ENCODE measurements around the gene FAM111B. TPM values are rescaled to one million over a fixed set of nuclear protein-coding genes. Genes with fewer than 3 reads are reported as not detected.
"Not testable (repeated sequence)": the region's sequence is repeated elsewhere in the genome, so short reads cannot be mapped to it uniquely, and the experiment has no call there.

Gene FAM111B
- polyA plus RNA-seq, 1 experiment, result 2.7 TPM

GRCh38 chr11:59088162-59088561, 18.9 kb upstream of the FAM111B start:
- CTCF ChIA-PET, result interaction anchor here (0.9 to 1.0 kb wide), 2 partner anchors 9 to 47 kb away, joined by 4 read pairs; no protein-coding TSS in a partner anchor
- no peak overlapping the region for H3K27ac ChIP-seq (ENCODE audit: low read depth, low read length)
- no peaks in the 10 kb centered on the region for H3K27me3 ChIP-seq (ENCODE audit: control insufficient read depth, insufficient read depth, low read length)
- H3K9me3 ChIP-seq (ENCODE audit: control insufficient read depth, insufficient read depth, low read length), result no peaks in the 10 kb centered on the region
- POLR2A ChIA-PET, result no interaction called here
- no peak for TF ChIP-seq CTCF (IDR thresholded peaks at IDR 0.05; ENCODE audit: low read depth, low read length)
- DNase-seq (ENCODE audit: low read depth, low spot score), result no peak
- no peak overlapping the region for H3K4me3 ChIP-seq (ENCODE audit: low read depth, low read length)

GRCh38 chr11:59093576-59093975, 13.5 kb upstream of the FAM111B start:
- H3K9me3 ChIP-seq (ENCODE audit: control insufficient read depth, insufficient read depth, low read length); H3K27me3 ChIP-seq (ENCODE audit: control insufficient read depth, insufficient read depth, low read length); H3K4me3 ChIP-seq (ENCODE audit: low read depth, low read length); POLR2A ChIA-PET; H3K27ac ChIP-seq (ENCODE audit: low read depth, low read length); DNase-seq (ENCODE audit: low read depth, low spot score): not testable (repeated sequence)
- CTCF ChIA-PET, result interaction anchor here (1.0 kb wide), 1 partner anchor 42 kb away, joined by 3 read pairs; no protein-coding TSS in a partner anchor

- POLR2A ChIA-PET; DNase-seq (ENCODE audit: low read depth, low spot score); H3K4me3 ChIP-seq (ENCODE audit: low read depth, low read length); H3K9me3 ChIP-seq (ENCODE audit: control insufficient read depth, insufficient read depth, low read length); H3K27ac ChIP-seq (ENCODE audit: low read depth, low read length); H3K27me3 ChIP-seq (ENCODE audit: control insufficient read depth, insufficient read depth, low read length): not testable (repeated sequence)
- CTCF ChIA-PET, result interaction anchor here (1.5 to 4.1 kb wide), 3 partner anchors 41 to 126 kb away, joined by 4 to 66 read pairs (median 58); no protein-coding TSS in a partner anchor
These were observed 11.8 kb upstream of the FAM111B start for GRCh38 chr11:59095225-59095624.

GRCh38 chr11:59095972-59096575, 11.0 kb upstream of the FAM111B start:
- H3K4me3 ChIP-seq (ENCODE audit: low read depth, low read length); DNase-seq (ENCODE audit: low read depth, low spot score); H3K9me3 ChIP-seq (ENCODE audit: control insufficient read depth, insufficient read depth, low read length); H3K27ac ChIP-seq (ENCODE audit: low read depth, low read length); POLR2A ChIA-PET: not testable (repeated sequence)
- H3K27me3 ChIP-seq (ENCODE audit: control insufficient read depth, insufficient read depth, low read length), result peaks cover 10% of the 10 kb centered on the region
- CTCF ChIA-PET, result interaction anchor here (0.5 to 4.1 kb wide), 6 partner anchors 14 to 126 kb away, joined by 4 to 66 read pairs (median 17); no protein-coding TSS in a partner anchor

- POLR2A ChIA-PET, result no interaction called here
- Histone ChIP-seq H3K27ac (ENCODE audit: low read depth, low read length) (no peak overlapping the region), H3K27me3 (ENCODE audit: control insufficient read depth, insufficient read depth, low read length) (peaks cover 13% of the 10 kb centered on the region), H3K4me3 (ENCODE audit: low read depth, low read length) (no peak overlapping the region), H3K9me3 (ENCODE audit: control insufficient read depth, insufficient read depth, low read length) (no peaks in the 10 kb centered on the region)
- DNase-seq (ENCODE audit: low read depth, low spot score), result peak; percentile 46
- TF ChIP-seq CTCF (IDR thresholded peaks at IDR 0.05; ENCODE audit: low read depth, low read length), result peak; percentile 78
- CTCF ChIA-PET, result interaction anchor here (0.6 to 4.1 kb wide), 20 partner anchors 9 to 1449 kb away, joined by 3 to 66 read pairs (median 6); partner anchors contain the start of genes FAM111A and FAM111B
These were observed 9.8 kb upstream of the FAM111B start for GRCh38 chr11:59097113-59097708.

- H3K27ac ChIP-seq (ENCODE audit: low read depth, low read length); H3K4me3 ChIP-seq (ENCODE audit: low read depth, low read length); POLR2A ChIA-PET; DNase-seq (ENCODE audit: low read depth, low spot score); H3K9me3 ChIP-seq (ENCODE audit: control insufficient read depth, insufficient read depth, low read length): not testable (repeated sequence)
- peaks cover 13% of the 10 kb centered on the region for H3K27me3 ChIP-seq (ENCODE audit: control insufficient read depth, insufficient read depth, low read length)
- CTCF ChIA-PET, result interaction anchor here (0.6 to 4.1 kb wide), 19 partner anchors 9 to 1448 kb away, joined by 3 to 66 read pairs (median 6); partner anchors contain the start of genes FAM111A and FAM111B
These were observed 9.1 kb upstream of the FAM111B start for GRCh38 chr11:59097938-59098337.

Measured in AG04450 (cell line).